Measurements from ENCODE around the gene MYH7. TPM values are rescaled to one million over a fixed set of nuclear protein-coding genes. Genes with fewer than 3 reads are reported as not detected.
A peak's percentile ranks its signal among the peaks of the same experiment; 100 is the strongest.

MYH7 gene
- total RNA-seq, result under 1 TPM; 0.09 to 0.16 TPM

- CTCF ChIA-PET, result no interaction called here
- no peaks in the 10 kb centered on the region for H3K9me3 Mint-ChIP-seq (ENCODE audit: low read depth)
- ATAC-seq (no peak), DNase-seq (no peak)
- peaks cover 3% of the 10 kb centered on the region for H3K4me1 Mint-ChIP-seq
- H3K27me3 Mint-ChIP-seq, result no peaks in the 10 kb centered on the region
- H3K36me3 Mint-ChIP-seq, result no peaks in the 10 kb centered on the region
- H3K27ac Mint-ChIP-seq, result no peak within 1 kb of the TSS
- H3K4me3 Mint-ChIP-seq, result no peak within 1 kb of the TSS
Measured at GRCh38 chr14:23435543-23436326, at the start of gene MYH7. MYH7 (minus strand) TSS chr14:23435660; CDS start chr14:23433732, 1,928 bp downstream.

- Mint-ChIP-seq H3K27ac (no peak overlapping the region), H3K36me3 (peaks cover 1% of the 10 kb centered on the region), H3K4me1 (peaks cover 1% of the 10 kb centered on the region), H3K27me3 (no peaks in the 10 kb centered on the region), H3K9me3 (ENCODE audit: low read depth) (no peaks in the 10 kb centered on the region), H3K4me3 (no peak overlapping the region)
- CTCF ChIA-PET, result interaction anchor here (1.7 to 13.6 kb wide), 3 partner anchors 55 to 77 kb away, joined by 4 to 212 read pairs (median 7); partner anchors contain the start of gene THTPA
- ATAC-seq (peak; percentile 61), DNase-seq (no peak)
Measured at GRCh38 chr14:23483236-23483854, 47.9 kb upstream of the MYH7 start.

- Mint-ChIP-seq H3K36me3 (peaks cover 4% of the 10 kb centered on the region), H3K9me3 (ENCODE audit: low read depth) (no peaks in the 10 kb centered on the region), H3K27ac (no peak overlapping the region), H3K4me1 (peaks cover 2% of the 10 kb centered on the region), H3K27me3 (no peaks in the 10 kb centered on the region), H3K4me3 (no peak overlapping the region)
- no peak for DNase-seq
- CTCF ChIA-PET, result interaction anchor here (2.1 to 13.6 kb wide), 2 partner anchors 56 to 77 kb away, joined by 7 to 212 read pairs; partner anchors contain the start of gene THTPA
- no peak for ATAC-seq
Measured at GRCh38 chr14:23482823-23483148, 47.3 kb upstream of the MYH7 start.

- CTCF ChIA-PET, result interaction anchor here (1.2 to 13.6 kb wide), 3 partner anchors 56 to 949 kb away, joined by 3 to 212 read pairs (median 7); partner anchors contain the start of gene THTPA
- ATAC-seq, result no peak
- H3K27ac Mint-ChIP-seq, result no peak overlapping the region
Measured at GRCh38 chr14:23481979-23482822, 46.7 kb upstream of the MYH7 start.

GRCh38 chr14:23481362-23481970 lies 46.0 kb upstream of the MYH7 start:
- H3K4me1 Mint-ChIP-seq, result peaks cover 3% of the 10 kb centered on the region
- CTCF ChIA-PET, result interaction anchor here (1.2 to 13.6 kb wide), 2 partner anchors 79 to 950 kb away, joined by 3 to 212 read pairs; partner anchors contain the start of gene THTPA
- DNase-seq, result no peak
- peaks cover 14% of the 10 kb centered on the region for H3K36me3 Mint-ChIP-seq
- no peak overlapping the region for H3K27ac Mint-ChIP-seq
- H3K4me3 Mint-ChIP-seq, result no peak overlapping the region
- H3K9me3 Mint-ChIP-seq (ENCODE audit: low read depth), result no peaks in the 10 kb centered on the region
- H3K27me3 Mint-ChIP-seq, result no peaks in the 10 kb centered on the region
- ATAC-seq, result no peak

More at GRCh38 chr14:23481979-23482822, 46.7 kb upstream of the MYH7 start:
- no peaks in the 10 kb centered on the region for H3K27me3 Mint-ChIP-seq
- H3K4me3 Mint-ChIP-seq, result no peak overlapping the region
- H3K9me3 Mint-ChIP-seq (ENCODE audit: low read depth), result no peaks in the 10 kb centered on the region
- H3K36me3 Mint-ChIP-seq, result peaks cover 9% of the 10 kb centered on the region
- DNase-seq, result no peak
- peaks cover 3% of the 10 kb centered on the region for H3K4me1 Mint-ChIP-seq

GRCh38 chr14:23478109-23478759 lies 42.8 kb upstream of the MYH7 start:
- H3K4me1 Mint-ChIP-seq, result peaks cover 3% of the 10 kb centered on the region
- peak; percentile 77 for DNase-seq
- H3K4me3 Mint-ChIP-seq, result no peak overlapping the region
- H3K27me3 Mint-ChIP-seq, result no peaks in the 10 kb centered on the region
- H3K27ac Mint-ChIP-seq, result no peak overlapping the region
- H3K36me3 Mint-ChIP-seq, result peaks cover 28% of the 10 kb centered on the region
- CTCF ChIA-PET, result interaction anchor here (0.7 to 13.6 kb wide), 20 partner anchors 10 to 358 kb away, joined by 3 to 212 read pairs (median 4); partner anchors contain the start of genes AP1G2, SLC22A17, THTPA and ZFHX2
- ATAC-seq, result peak; percentile 65
- H3K9me3 Mint-ChIP-seq (ENCODE audit: low read depth), result no peaks in the 10 kb centered on the region

GRCh38 chr14:23470947-23471346 lies 35.5 kb upstream of the MYH7 start:
- H3K4me3 Mint-ChIP-seq, result peak overlapping the region; percentile 57
- H3K27ac Mint-ChIP-seq, result no peak overlapping the region
- H3K4me1 Mint-ChIP-seq, result peaks cover 14% of the 10 kb centered on the region
- no peaks in the 10 kb centered on the region for H3K9me3 Mint-ChIP-seq (ENCODE audit: low read depth)
- peaks cover 17% of the 10 kb centered on the region for H3K36me3 Mint-ChIP-seq
- no peaks in the 10 kb centered on the region for H3K27me3 Mint-ChIP-seq
- CTCF ChIA-PET, result interaction anchor here (1.1 to 3.9 kb wide), 4 partner anchors 83 to 97 kb away, joined by 3 to 19 read pairs (median 3); no protein-coding TSS in a partner anchor
- ATAC-seq (no peak), DNase-seq (no peak)

- H3K4me3 Mint-ChIP-seq, result no peak overlapping the region
- DNase-seq (no peak), ATAC-seq (peak; percentile 24)
- CTCF ChIA-PET, result interaction anchor here (1.0 to 3.9 kb wide), 4 partner anchors 84 to 124 kb away, joined by 3 to 19 read pairs (median 4); no protein-coding TSS in a partner anchor
- no peak overlapping the region for H3K27ac Mint-ChIP-seq
- H3K4me1 Mint-ChIP-seq, result peaks cover 14% of the 10 kb centered on the region
- no peaks in the 10 kb centered on the region for H3K9me3 Mint-ChIP-seq (ENCODE audit: low read depth)
- H3K36me3 Mint-ChIP-seq, result peaks cover 12% of the 10 kb centered on the region
- H3K27me3 Mint-ChIP-seq, result no peaks in the 10 kb centered on the region
Measured at GRCh38 chr14:23469906-23470403, 34.5 kb upstream of the MYH7 start.

GRCh38 chr14:23469127-23469905 lies 33.9 kb upstream of the MYH7 start, which contains the start of gene NGDN:
NGDN (plus strand) TSS chr14:23469703; CDS start chr14:23469716, 13 bp downstream.
- Mint-ChIP-seq H3K4me3 (no peak within 1 kb of the TSS), H3K27ac (no peak within 1 kb of the TSS), H3K36me3 (peaks cover 11% of the 10 kb centered on the region), H3K4me1 (peaks cover 14% of the 10 kb centered on the region), H3K9me3 (ENCODE audit: low read depth) (no peaks in the 10 kb centered on the region), H3K27me3 (no peaks in the 10 kb centered on the region)
- CTCF ChIA-PET, result interaction anchor here (1.0 to 3.9 kb wide), 4 partner anchors 9 to 123 kb away, joined by 3 to 19 read pairs (median 4); no protein-coding TSS in a partner anchor
- peak; percentile 96 for DNase-seq
- ATAC-seq, result peak; percentile 96

- CTCF ChIA-PET, result interaction anchor here (0.8 to 1.6 kb wide), 5 partner anchors 10 to 167 kb away, joined by 3 to 5 read pairs (median 5); partner anchors contain the start of gene PPP1R3E
- Mint-ChIP-seq H3K4me3 (no peak overlapping the region), H3K4me1 (peaks cover 14% of the 10 kb centered on the region), H3K36me3 (peaks cover 8% of the 10 kb centered on the region), H3K27ac (no peak overlapping the region), H3K9me3 (ENCODE audit: low read depth) (no peaks in the 10 kb centered on the region), H3K27me3 (no peaks in the 10 kb centered on the region)
- no peak for ATAC-seq
- no peak for DNase-seq
Measured at GRCh38 chr14:23468704-23469126, 33.3 kb upstream of the MYH7 start.

GRCh38 chr14:23465261-23465660 lies 29.8 kb upstream of the MYH7 start:
- CTCF ChIA-PET, result no interaction called here
- H3K27ac Mint-ChIP-seq, result no peak overlapping the region
- peaks cover 3% of the 10 kb centered on the region for H3K27me3 Mint-ChIP-seq
- peaks cover 3% of the 10 kb centered on the region for H3K4me1 Mint-ChIP-seq
- no peak for DNase-seq
- no peaks in the 10 kb centered on the region for H3K36me3 Mint-ChIP-seq
- ATAC-seq, result no peak
- H3K4me3 Mint-ChIP-seq, result no peak overlapping the region
- H3K9me3 Mint-ChIP-seq (ENCODE audit: low read depth), result no peaks in the 10 kb centered on the region
